GM10248 (cell line): ENCODE data around the gene DOCK10.
"Not testable (repeated sequence)": the region's sequence is repeated elsewhere in the genome, so short reads cannot be mapped to it uniquely, and the experiment has no call there.

Source experiments
- CTCF ChIA-PET: fragments of 300-600 bp; sonication (Branson Sonifier 250); formaldehyde crosslinking; extraction: SDS; loops from one replicate; lab custom pipeline; 2021; ENCODE audit warnings: antibody characterized with exemption; lab: Yijun Ruan, JAX
- POLR2A ChIA-PET: fragments of 350-650 bp; sonication (Branson Sonifier 250); formaldehyde crosslinking; extraction: SDS; loops from one replicate; lab custom pipeline; 2020; ENCODE audit warnings: antibody characterized with exemption; lab: Yijun Ruan, JAX
- DNase-seq: peaks from one replicate; pipeline ENCODE4 v3.0.0; 2012; ENCODE audit errors: extremely low spot score
- CTCF ChIP-seq: IDR thresholded peaks from 2 replicates; pipeline ENCODE4 v1.5.1; 2012; ENCODE audit warnings: mild to moderate bottlenecking, low read depth; ENCODE audit errors: extremely low read depth, missing control alignments, control extremely low read depth

DOCK10 gene

GRCh38 chr2:224946895-224947294 lies 95.4 kb downstream of the DOCK10 start:
- CTCF ChIA-PET, result interaction anchor here (1.0 to 3.6 kb wide), 3 partner anchors 13 to 55 kb away, joined by 3 to 11 read pairs (median 8); no protein-coding TSS in a partner anchor
- no peak for TF ChIP-seq CTCF
- POLR2A ChIA-PET, result no interaction called here
- DNase-seq, result no peak

GRCh38 chr2:224944707-224945547 lies 97.3 kb downstream of the DOCK10 start:
- DNase-seq, result no peak
- ChIA-PET CTCF (interaction anchor here (1.1 to 3.6 kb wide), 4 partner anchors 12 to 64 kb away, joined by 3 to 11 read pairs (median 4); no protein-coding TSS in a partner anchor), POLR2A (no interaction called here)
- TF ChIP-seq CTCF, result no peak

GRCh38 chr2:224943601-224944041 lies 98.6 kb downstream of the DOCK10 start:
- ChIA-PET POLR2A (interaction anchor here (0.7 kb wide), 1 partner anchor 10 kb away, joined by 6 read pairs; no protein-coding TSS in a partner anchor), CTCF (interaction anchor here (4.2 kb wide), 1 partner anchor 15 kb away, joined by 20 read pairs; no protein-coding TSS in a partner anchor)

GRCh38 chr2:224941960-224942359 lies 100.3 kb downstream of the DOCK10 start:
- no peak for TF ChIP-seq CTCF
- ChIA-PET POLR2A (no interaction called here), CTCF (interaction anchor here (1.1 to 4.2 kb wide), 8 partner anchors 8 to 60 kb away, joined by 3 to 21 read pairs (median 10); no protein-coding TSS in a partner anchor)
- DNase-seq, result no peak

More at GRCh38 chr2:224943601-224944041, 98.6 kb downstream of the DOCK10 start:
- not testable (repeated sequence) for DNase-seq

- CTCF ChIA-PET, result interaction anchor here (1.2 to 4.2 kb wide), 8 partner anchors 9 to 68 kb away, joined by 3 to 21 read pairs (median 12); no protein-coding TSS in a partner anchor
- no peak for TF ChIP-seq CTCF
- no peak for DNase-seq
- POLR2A ChIA-PET, result no interaction called here
Measured at GRCh38 chr2:224940618-224941017, 101.7 kb downstream of the DOCK10 start.

- no peak for DNase-seq
- no peak for TF ChIP-seq CTCF
- ChIA-PET POLR2A (no interaction called here), CTCF (interaction anchor here (0.8 to 3.9 kb wide), 6 partner anchors 10 to 70 kb away, joined by 4 to 18 read pairs (median 6); no protein-coding TSS in a partner anchor)
Measured at GRCh38 chr2:224938651-224939182, 103.6 kb downstream of the DOCK10 start.
